ENCODE measurements around the gene SPPL2B.

The SPPL2B gene

GRCh38 chr19:2375353-2376121 is 47.1 kb downstream of the SPPL2B start:
- H3K9me3 ChIP-seq = no peaks in the 10 kb centered on the region
- no peaks in the 10 kb centered on the region for H3K36me3 ChIP-seq
- H3K27me3 ChIP-seq = peaks cover 19% of the 10 kb centered on the region
- H3K4me3 ChIP-seq (ENCODE audit: low read depth in 1 of 2, low read length in 1 of 2) = no peak overlapping the region
- no peak for TF ChIP-seq CTCF (IDR thresholded peaks at IDR 0.05)
- no peak overlapping the region for H3K27ac ChIP-seq
- no peaks in the 10 kb centered on the region for H3K4me1 ChIP-seq (ENCODE audit: control insufficient read depth in 1 of 2, insufficient read depth in 1 of 2, low read depth in 1 of 2, low read length in 1 of 2)

- TF ChIP-seq CTCF (IDR thresholded peaks at IDR 0.05) = no peak
- no peak overlapping the region for H3K27ac ChIP-seq
- H3K9me3 ChIP-seq = no peaks in the 10 kb centered on the region
- H3K4me3 ChIP-seq (ENCODE audit: low read depth in 1 of 2, low read length in 1 of 2) = no peak overlapping the region
- H3K27me3 ChIP-seq = peaks cover 6% of the 10 kb centered on the region
- no peaks in the 10 kb centered on the region for H3K4me1 ChIP-seq (ENCODE audit: control insufficient read depth in 1 of 2, insufficient read depth in 1 of 2, low read depth in 1 of 2, low read length in 1 of 2)
- H3K36me3 ChIP-seq = no peaks in the 10 kb centered on the region
These were observed 48.5 kb downstream of the SPPL2B start for GRCh38 chr19:2376784-2377519.

GRCh38 chr19:2380567-2380966 is 52.1 kb downstream of the SPPL2B start:
- no peaks in the 10 kb centered on the region for H3K36me3 ChIP-seq
- H3K4me1 ChIP-seq (ENCODE audit: control insufficient read depth in 1 of 2, insufficient read depth in 1 of 2, low read depth in 1 of 2, low read length in 1 of 2) = peaks cover 2 to 9% of the 10 kb centered on the region in 2 experiments
- TF ChIP-seq CTCF (IDR thresholded peaks at IDR 0.05) = no peak
- H3K4me3 ChIP-seq (ENCODE audit: low read depth in 1 of 2, low read length in 1 of 2) = no peak overlapping the region
- no peaks in the 10 kb centered on the region for H3K9me3 ChIP-seq
- no peaks in the 10 kb centered on the region for H3K27me3 ChIP-seq
- no peak overlapping the region for H3K27ac ChIP-seq

- TF ChIP-seq CTCF (IDR thresholded peaks at IDR 0.05) = no peak
- peaks cover 2 to 9% of the 10 kb centered on the region in 2 experiments for H3K4me1 ChIP-seq (ENCODE audit: control insufficient read depth in 1 of 2, insufficient read depth in 1 of 2, low read depth in 1 of 2, low read length in 1 of 2)
- H3K27me3 ChIP-seq = no peaks in the 10 kb centered on the region
- no peak overlapping the region for H3K4me3 ChIP-seq (ENCODE audit: low read depth in 1 of 2, low read length in 1 of 2)
- H3K36me3 ChIP-seq = no peaks in the 10 kb centered on the region
- H3K27ac ChIP-seq = no peak overlapping the region
- H3K9me3 ChIP-seq = no peaks in the 10 kb centered on the region
These were observed 52.8 kb downstream of the SPPL2B start for GRCh38 chr19:2381148-2381820.

GRCh38 chr19:2382530-2383222 is 54.2 kb downstream of the SPPL2B start:
- H3K9me3 ChIP-seq = no peaks in the 10 kb centered on the region
- H3K27ac ChIP-seq = no peak overlapping the region
- H3K4me3 ChIP-seq (ENCODE audit: low read depth in 1 of 2, low read length in 1 of 2) = no peak overlapping the region
- no peaks in the 10 kb centered on the region for H3K36me3 ChIP-seq
- TF ChIP-seq CTCF (IDR thresholded peaks at IDR 0.05) = no peak
- peaks cover 2 to 9% of the 10 kb centered on the region in 2 experiments for H3K4me1 ChIP-seq (ENCODE audit: control insufficient read depth in 1 of 2, insufficient read depth in 1 of 2, low read depth in 1 of 2, low read length in 1 of 2)
- no peaks in the 10 kb centered on the region for H3K27me3 ChIP-seq
